ENCODE measurements around the gene RHCE. TPM values are rescaled to one million over a fixed set of nuclear protein-coding genes. Genes with fewer than 3 reads are reported as not detected.

RHCE gene
- total and polyA plus RNA-seq, 9 of the 15 experiments (the other 6 are each of a cell fraction or from before 2014, with no cell fraction given), result 5.4 to 31.5 (median 12.6) TPM

GRCh38 chr1:25347556-25347955 lies 73.1 kb downstream of the RHCE start (continued):
- no peak for TF ChIP-seq SRSF1 (IDR thresholded peaks at IDR 0.05; ENCODE audit: low read depth, low read length)
- no peak for TF ChIP-seq MTA3 (IDR thresholded peaks at IDR 0.05; ENCODE audit: borderline replicate concordance)
- TF ChIP-seq, protein P1, sequence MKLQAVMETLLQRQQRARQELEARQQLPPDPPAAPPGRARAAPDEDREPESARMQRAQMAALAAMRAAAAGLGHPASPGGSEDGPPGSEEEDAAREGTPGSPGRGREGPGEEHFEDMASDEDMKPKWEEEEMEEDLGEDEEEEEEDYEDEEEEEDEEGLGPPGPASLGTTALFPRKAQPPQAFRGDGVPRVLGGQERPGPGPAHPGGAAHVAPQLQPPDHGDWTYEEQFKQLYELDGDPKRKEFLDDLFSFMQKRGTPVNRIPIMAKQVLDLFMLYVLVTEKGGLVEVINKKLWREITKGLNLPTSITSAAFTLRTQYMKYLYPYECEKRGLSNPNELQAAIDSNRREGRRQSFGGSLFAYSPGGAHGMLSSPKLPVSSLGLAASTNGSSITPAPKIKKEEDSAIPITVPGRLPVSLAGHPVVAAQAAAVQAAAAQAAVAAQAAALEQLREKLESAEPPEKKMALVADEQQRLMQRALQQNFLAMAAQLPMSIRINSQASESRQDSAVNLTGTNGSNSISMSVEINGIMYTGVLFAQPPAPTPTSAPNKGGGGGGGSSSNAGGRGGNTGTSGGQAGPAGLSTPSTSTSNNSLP (IDR thresholded peaks at IDR 0.05; ENCODE audit: borderline replicate concordance, low read depth, low read length), result no peak

- Histone ChIP-seq H3K9ac (ENCODE audit: insufficient read depth in 1 of 2, low read depth in 2 of 2, low read length in 2 of 2) (no peak overlapping the region), H2AFZ (ENCODE audit: low read depth, low read length) (no peak overlapping the region), H3K27ac (ENCODE audit: extremely low read depth, low read depth, low read length) (no peak overlapping the region), H4K20me1 (replicated peaks; ENCODE audit: control insufficient read depth, insufficient read depth, low read length) (no peaks in the 10 kb centered on the region), H3K36me3 (ENCODE audit: control insufficient read depth, insufficient read depth, low read length) (peaks cover 63% of the 10 kb centered on the region), H3K27me3 (ENCODE audit: control insufficient read depth in 2 of 2, insufficient read depth in 2 of 2, low read length in 2 of 2) (no peaks in the 10 kb centered on the region), H3K9me3 (replicated peaks; ENCODE audit: control insufficient read depth, insufficient read depth, low read depth, low read length) (no peaks in the 10 kb centered on the region), H3K4me3 (no peak overlapping the region), H3K79me2 (ENCODE audit: control insufficient read depth, insufficient read depth, low read length) (peaks cover 61% of the 10 kb centered on the region), H3K4me2 (ENCODE audit: insufficient read depth, low read length) (no peak overlapping the region), H3K9me1 (ENCODE audit: control insufficient read depth, insufficient read depth, low read length) (no peaks in the 10 kb centered on the region), H3K4me1 (replicated peaks in 1 of 2; ENCODE audit: control insufficient read depth in 2 of 2, insufficient read depth in 2 of 2, low read length in 2 of 2) (peaks cover 3 to 6% of the 10 kb centered on the region in 2 experiments; a peak in 4 of 5 replicates)
- 90% methylated on average over 4 of the region's 4 CpGs for WGBS (ENCODE audit: insufficient coverage, low coverage, missing lambda C conversion rate)
- CTCF ChIA-PET (ENCODE audit: low intra/inter-chr PET ratio), result no interaction called here
- ATAC-seq, result no peak
- no peak for DNase-seq (ENCODE audit: extremely low read depth in 1 of 4, low spot score in 3 of 4)
- no peak for FAIRE-seq
- POLR2A ChIA-PET, result interaction anchor here (0.7 to 1.3 kb wide), 2 partner anchors 9 to 395 kb away, joined by 3 to 6 read pairs; no protein-coding TSS in a partner anchor
- in situ Hi-C loops (cut with MboI) (no loop called here), intact Hi-C loops (cut with micrococcal nuclease) (no loop called here)
- BruUV-seq (replicated peaks), result no TSS peak
- 0 out of 2 replicates have a peak, but pooled peaks have one; percentile 10 for TF ChIP-seq ATF3 (IDR thresholded peaks at IDR 0.05)
- no peak for TF ChIP-seq ATF3 (CRISPR knock-in tag; conservative IDR thresholded peaks at IDR 0.05)
- no peak for TF ChIP-seq ZNF830 (CRISPR knock-in tag; IDR thresholded peaks at IDR 0.05)
- TF ChIP-seq ZNF282 (CRISPR knock-in tag; IDR thresholded peaks at IDR 0.05), result 0 out of 2 replicates have a peak, but pooled peaks have one; percentile 41
- TF ChIP-seq, protein P2, sequence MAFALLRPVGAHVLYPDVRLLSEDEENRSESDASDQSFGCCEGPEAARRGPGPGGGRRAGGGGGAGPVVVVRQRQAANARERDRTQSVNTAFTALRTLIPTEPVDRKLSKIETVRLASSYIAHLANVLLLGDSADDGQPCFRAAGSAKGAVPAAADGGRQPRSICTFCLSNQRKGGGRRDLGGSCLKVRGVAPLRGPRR (CRISPR knock-in tag; IDR thresholded peaks at IDR 0.05), result no peak
Measured at GRCh38 chr1:25343872-25344271, 76.8 kb downstream of the RHCE start.

Measured in K562 (cell line).